DND-41 (cell line): ENCODE results near the gene BTG3.

Source experiments
- ATAC-seq: fragments of 200-7000 bp; cut with Tn5 transposase; 3 replicates; pipeline ENCODE4 v1.9.1; 2021; ENCODE audit warnings: low read depth; ENCODE audit not compliant: insufficient read depth
- DNase-seq: peaks from one replicate; pipeline ENCODE4 v3.0.0-alpha.2; 2020
- H2AFZ ChIP-seq: 2 replicates; pipeline ENCODE4 v1.6.0; 2012; ENCODE audit warnings: low read depth, low read length
- H3K27ac ChIP-seq: 2 replicates; pipeline ENCODE4 v1.5.1; 2012; ENCODE audit warnings: low read length, inconsistent platforms
- H3K27me3 ChIP-seq: fragments of 200-600 bp; sonication (generic); 2 replicates; pipeline ENCODE4 v1.6.0; 2012; ENCODE audit warnings: low read length, mild to moderate bottlenecking, inconsistent platforms; ENCODE audit not compliant: insufficient read depth, poor library complexity
- H3K36me3 ChIP-seq: 2 replicates; pipeline ENCODE4 v1.5.1; 2012; ENCODE audit warnings: low read length, inconsistent platforms; ENCODE audit not compliant: insufficient read depth
- H3K4me1 ChIP-seq: 2 replicates; pipeline ENCODE4 v1.5.1; 2012; ENCODE audit warnings: mild to moderate bottlenecking, low read length; ENCODE audit not compliant: insufficient read depth
- H3K4me2 ChIP-seq: 2 replicates; pipeline ENCODE4 v1.6.0; 2012; ENCODE audit warnings: mild to moderate bottlenecking, moderate library complexity, low read length, inconsistent platforms; ENCODE audit not compliant: insufficient read depth
- H3K4me3 ChIP-seq, 2 experiments: fragments of 200-600 bp in 1 of 2; shearing (Covaris generic) in 1 of 2; 2 replicates each; pipeline ENCODE4 v1.5.1; 2012 to 2016; ENCODE audit warnings: inconsistent platforms in 2 of 2, low read length in 2 of 2, mild to moderate bottlenecking in 2 of 2, low read depth in 1 of 2, moderate library complexity in 1 of 2
- H3K79me2 ChIP-seq: 2 replicates; pipeline ENCODE4 v1.6.0; 2012; ENCODE audit warnings: low read length, inconsistent platforms; ENCODE audit not compliant: insufficient read depth
- H3K9ac ChIP-seq: 2 replicates; pipeline ENCODE4 v1.6.0; 2012; ENCODE audit warnings: low read depth, mild to moderate bottlenecking, inconsistent platforms, low read length, moderate library complexity
- H3K9me3 ChIP-seq: 2 replicates; pipeline ENCODE4 v1.5.1; 2012; ENCODE audit warnings: low read length, moderate library complexity, mild to moderate bottlenecking, inconsistent platforms; ENCODE audit not compliant: insufficient read depth, severe bottlenecking
- H4K20me1 ChIP-seq: 2 replicates; pipeline ENCODE4 v1.6.0; 2012; ENCODE audit warnings: low read length; ENCODE audit not compliant: insufficient read depth
- CTCF ChIP-seq: IDR thresholded peaks from 2 replicates; pipeline ENCODE4 v1.5.1; 2012; ENCODE audit warnings: borderline replicate concordance, low read length, moderate library complexity, mild to moderate bottlenecking; ENCODE audit not compliant: poor library complexity, severe bottlenecking; ENCODE audit errors: extremely low read depth
- EZH2 ChIP-seq: IDR thresholded peaks from 3 replicates; pipeline ENCODE4 v1.6.1; 2012; ENCODE audit warnings: borderline replicate concordance, low read depth, mild to moderate bottlenecking, moderate library complexity, low read length, inconsistent platforms; ENCODE audit not compliant: severe bottlenecking

Gene BTG3

GRCh38 chr21:17554679-17555465, 57.8 kb downstream of the BTG3 start:
- Histone ChIP-seq H3K27ac (no peak overlapping the region), H3K27me3 (no peaks in the 10 kb centered on the region), H3K4me3 (no peak overlapping the region), H3K9me3 (no peaks in the 10 kb centered on the region), H2AFZ (no peak overlapping the region), H3K4me1 (no peaks in the 10 kb centered on the region), H3K36me3 (no peaks in the 10 kb centered on the region), H4K20me1 (no peaks in the 10 kb centered on the region), H3K9ac (no peak overlapping the region), H3K4me2 (no peak overlapping the region), H3K79me2 (no peaks in the 10 kb centered on the region)
- TF ChIP-seq CTCF (no peak), EZH2 (no peak)
- ATAC-seq (no peak), DNase-seq (no peak)

- Histone ChIP-seq H3K36me3 (no peaks in the 10 kb centered on the region), H3K9me3 (no peaks in the 10 kb centered on the region), H3K4me2 (no peak overlapping the region), H4K20me1 (no peaks in the 10 kb centered on the region), H3K4me3 (no peak overlapping the region), H3K9ac (no peak overlapping the region), H2AFZ (no peak overlapping the region), H3K27me3 (no peaks in the 10 kb centered on the region), H3K4me1 (no peaks in the 10 kb centered on the region), H3K79me2 (no peaks in the 10 kb centered on the region), H3K27ac (no peak overlapping the region)
- DNase-seq (no peak), ATAC-seq (no peak)
- TF ChIP-seq EZH2: no peak
- no peak for TF ChIP-seq CTCF
These were observed 58.6 kb downstream of the BTG3 start for GRCh38 chr21:17554120-17554519.

- TF ChIP-seq CTCF: no peak
- no peak for TF ChIP-seq EZH2
- Histone ChIP-seq H3K36me3 (no peaks in the 10 kb centered on the region), H3K9ac (no peak overlapping the region), H3K79me2 (no peaks in the 10 kb centered on the region), H3K9me3 (no peaks in the 10 kb centered on the region), H2AFZ (no peak overlapping the region), H3K4me3 (no peak overlapping the region), H3K27ac (no peak overlapping the region), H4K20me1 (no peaks in the 10 kb centered on the region), H3K4me1 (no peaks in the 10 kb centered on the region), H3K4me2 (no peak overlapping the region), H3K27me3 (no peaks in the 10 kb centered on the region)
- DNase-seq (no peak), ATAC-seq (no peak)
These were observed 60.3 kb downstream of the BTG3 start for GRCh38 chr21:17552410-17552809.
